Suprapubic skin (tissue), 4 donors: ENCODE data around the gene LHFPL3.

Experiments used
- POLR2A ChIP-seq, 2 donors: fragments of 450-650 bp; IDR thresholded peaks; one replicate each; pipeline ENCODE4 v1.6.1; 2017; ENCODE audit warnings: antibody characterized with exemption in 2 of 2, mild to moderate bottlenecking in 2 of 2, moderate library complexity in 2 of 2
- POLR2AphosphoS5 ChIP-seq, 3 donors: sonication (generic); formaldehyde crosslinking; IDR thresholded peaks; one replicate each; pipeline ENCODE4 v1.6.1; 2017; ENCODE audit warnings: antibody characterized with exemption in 3 of 3
- TF ChIP-seq, protein P1 (sequence below), 2 donors: fragments of 200-600 bp in 1 of 2; fragments of 450-650 bp in 1 of 2; sonication (generic) in 1 of 2; IDR thresholded peaks; one replicate each; pipeline ENCODE4 v1.5.1; 2016 to 2019; ENCODE audit warnings: antibody characterized with exemption in 2 of 2, mild to moderate bottlenecking in 1 of 2, moderate library complexity in 1 of 2

DNA sequence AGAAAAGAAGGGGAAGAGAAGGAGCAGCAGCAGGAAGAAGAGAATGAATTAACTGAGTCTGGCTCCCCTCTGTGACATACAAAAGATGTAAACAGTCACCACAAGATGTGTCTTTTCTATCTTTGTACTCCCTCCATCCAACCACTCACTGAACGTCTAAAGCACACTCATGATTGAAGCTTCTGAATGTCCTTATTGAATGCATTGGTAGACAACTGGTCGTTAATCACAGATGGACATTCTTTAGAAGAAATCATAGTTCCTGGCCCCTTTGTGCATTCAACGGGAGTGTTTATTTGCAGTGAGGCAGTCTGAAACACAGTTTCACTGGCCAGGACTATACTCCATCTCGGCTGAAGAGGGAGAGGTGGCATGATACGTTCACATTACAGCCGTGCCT lies 479.3 kb downstream of the LHFPL3 start:
- TF ChIP-seq POLR2AphosphoS5 (IDR thresholded peaks at IDR 0.05): no peak
- TF ChIP-seq, protein P1, sequence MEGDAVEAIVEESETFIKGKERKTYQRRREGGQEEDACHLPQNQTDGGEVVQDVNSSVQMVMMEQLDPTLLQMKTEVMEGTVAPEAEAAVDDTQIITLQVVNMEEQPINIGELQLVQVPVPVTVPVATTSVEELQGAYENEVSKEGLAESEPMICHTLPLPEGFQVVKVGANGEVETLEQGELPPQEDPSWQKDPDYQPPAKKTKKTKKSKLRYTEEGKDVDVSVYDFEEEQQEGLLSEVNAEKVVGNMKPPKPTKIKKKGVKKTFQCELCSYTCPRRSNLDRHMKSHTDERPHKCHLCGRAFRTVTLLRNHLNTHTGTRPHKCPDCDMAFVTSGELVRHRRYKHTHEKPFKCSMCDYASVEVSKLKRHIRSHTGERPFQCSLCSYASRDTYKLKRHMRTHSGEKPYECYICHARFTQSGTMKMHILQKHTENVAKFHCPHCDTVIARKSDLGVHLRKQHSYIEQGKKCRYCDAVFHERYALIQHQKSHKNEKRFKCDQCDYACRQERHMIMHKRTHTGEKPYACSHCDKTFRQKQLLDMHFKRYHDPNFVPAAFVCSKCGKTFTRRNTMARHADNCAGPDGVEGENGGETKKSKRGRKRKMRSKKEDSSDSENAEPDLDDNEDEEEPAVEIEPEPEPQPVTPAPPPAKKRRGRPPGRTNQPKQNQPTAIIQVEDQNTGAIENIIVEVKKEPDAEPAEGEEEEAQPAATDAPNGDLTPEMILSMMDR (IDR thresholded peaks at IDR 0.05): no peak
- TF ChIP-seq POLR2A (IDR thresholded peaks at IDR 0.05): no peak
